HepG2 (cell line): Measurements from ENCODE around the gene RHOBTB3. TPM values are rescaled to one million over a fixed set of nuclear protein-coding genes. Genes with fewer than 3 reads are reported as not detected.

Experiments
- CREB1 ChIP-seq, 2 experiments: fragments of 450-650 bp in 1 of 2; IDR thresholded peaks; 2 replicates each; pipeline ENCODE4 v1.6.1; 2016 to 2017; ENCODE audit warnings: control low read depth in 1 of 2, mild to moderate bottlenecking in 1 of 2, missing compliant biosample characterization in 1 of 2, missing genetic modification characterization in 1 of 2
- GABPA ChIP-seq, 2 experiments: IDR thresholded peaks; 2 replicates each; pipeline ENCODE4 v1.6.1; 2011 to 2016; ENCODE audit warnings: low read depth in 2 of 2, low read length in 1 of 2, missing biosample characterization in 1 of 2, missing genetic modification characterization in 1 of 2
- HNF1B ChIP-seq: sonication (generic); formaldehyde crosslinking; IDR thresholded peaks from 2 replicates; pipeline ENCODE4 v1.5.1; 2020; ENCODE audit warnings: mild to moderate bottlenecking, moderate library complexity, missing genetic modification reagents
- HNF4A ChIP-seq: sonication (generic); formaldehyde crosslinking; IDR thresholded peaks from 2 replicates; pipeline ENCODE4 v1.4.0; 2020; ENCODE audit warnings: missing genetic modification reagents
- KLF11 ChIP-seq: IDR thresholded peaks from 2 replicates; pipeline ENCODE4 v1.6.1; 2016; ENCODE audit warnings: missing compliant biosample characterization
- MLXIP ChIP-seq: sonication (generic); formaldehyde crosslinking; IDR thresholded peaks from 2 replicates; pipeline ENCODE4 v1.9.0; 2021; ENCODE audit warnings: missing genetic modification reagents, borderline replicate concordance
- SKI ChIP-seq: fragments of 450-650 bp; IDR thresholded peaks from one replicate; pipeline ENCODE4 v1.6.1; 2018; ENCODE audit warnings: mild to moderate bottlenecking; ENCODE audit not compliant: partially characterized antibody
- SRSF4 ChIP-seq: fragments of 200-400 bp; formaldehyde crosslinking; IDR thresholded peaks from one replicate; pipeline ENCODE4 v1.6.1; 2018; ENCODE audit warnings: mild to moderate bottlenecking, low read depth, low read length, moderate library complexity; ENCODE audit not compliant: poor library complexity, severe bottlenecking
- TEF ChIP-seq: sonication (generic); formaldehyde crosslinking; IDR thresholded peaks from 2 replicates; pipeline ENCODE4 v1.5.0; 2020; ENCODE audit warnings: missing genetic modification reagents
- THAP11 ChIP-seq: IDR thresholded peaks from 2 replicates; pipeline ENCODE4 v1.6.1; 2016; ENCODE audit warnings: missing biosample characterization, missing genetic modification reagents
- TRIM24 ChIP-seq: sonication (generic); formaldehyde crosslinking; IDR thresholded peaks from 2 replicates; pipeline ENCODE4 v1.8.0; 2022; ENCODE audit warnings: mild to moderate bottlenecking, missing genetic modification reagents
- ZBTB10 ChIP-seq: sonication (generic); formaldehyde crosslinking; IDR thresholded peaks from 2 replicates; pipeline ENCODE4 v1.4.0; 2020; ENCODE audit warnings: missing genetic modification reagents, borderline replicate concordance
- ZMYM4 ChIP-seq: sonication (generic); formaldehyde crosslinking; IDR thresholded peaks from 2 replicates; pipeline ENCODE4 v1.8.1; 2023; ENCODE audit warnings: mild to moderate bottlenecking, missing genetic modification reagents
- ZNF12 ChIP-seq: sonication (generic); formaldehyde crosslinking; IDR thresholded peaks from 2 replicates; pipeline ENCODE4 v1.5.0; 2020; ENCODE audit warnings: missing genetic modification reagents
- ZNF281 ChIP-seq: sonication (generic); formaldehyde crosslinking; IDR thresholded peaks from 2 replicates; pipeline ENCODE4 v1.4.0; 2020; ENCODE audit warnings: missing genetic modification reagents, borderline replicate concordance
- ZNF703 ChIP-seq: sonication (generic); formaldehyde crosslinking; IDR thresholded peaks from 2 replicates; pipeline ENCODE4 v1.5.1; 2020; ENCODE audit warnings: missing genetic modification reagents, mild to moderate bottlenecking, moderate library complexity, borderline replicate concordance
- polyA plus RNA-seq, 8 experiments: library from polyadenylated mRNA; depleted of rRNA in 3 of 8; stranded (reverse) in 7 of 8; unstranded in 1 of 8; fragments of >200 nt; fragmentation: Illumina TruSeq in 4 of 8; extraction: Trizol in 4 of 8; gene quantifications; 2 replicates each; pipeline versions ENCODE4 v1.2.1 to v1.2.3, GENCODE V29; 2011 to 2016; ENCODE audit warnings: low read depth in 4 of 8, missing spikeins in 1 of 8, mixed read lengths in 1 of 8; ENCODE audit not compliant: insufficient read depth in 1 of 8
- total RNA-seq, 5 experiments: library from RNA; depleted of rRNA; stranded (reverse); fragments of >200 nt; fragmentation: Illumina TruSeq; extraction: Trizol; gene quantifications; 2 replicates each; pipeline ENCODE4 v1.2.3, GENCODE V29; 2016; ENCODE audit warnings: low read depth in 1 of 5

Gene RHOBTB3
- total and polyA plus RNA-seq, 2 of the 13 experiments (the other 11 are each of a cell fraction or from before 2014, with no cell fraction given): 31.6 to 35.4 TPM

- TF ChIP-seq KLF11 (CRISPR knock-in tag) (peak; percentile 81), MLXIP (CRISPR knock-in tag) (0 out of 2 replicates have a peak, but pooled peaks have one; percentile 46), ZNF12 (peak; percentile 92), CREB1 (IDR thresholded peaks at IDR 0.05) (peak; percentile 54), CREB1 (CRISPR knock-in tag; IDR thresholded peaks at IDR 0.05) (peak; percentile 84), SKI (peak; percentile 38), ZNF703 (CRISPR knock-in tag) (no peak), HNF1B (CRISPR knock-in tag) (peak; percentile 76), ZMYM4 (CRISPR knock-in tag) (peak; percentile 92), TRIM24 (CRISPR knock-in tag) (peak; percentile 92), ZNF281 (peak; percentile 7; the same call in 1 of the 2 replicates), GABPA (IDR thresholded peaks at IDR 0.05; ENCODE audit: low read depth, low read length) (no peak), GABPA (CRISPR knock-in tag; IDR thresholded peaks at IDR 0.05; ENCODE audit: low read depth) (peak; percentile 71), ZBTB10 (CRISPR knock-in tag) (peak; percentile 49; the same call in 1 of the 2 replicates), HNF4A (peak; percentile 100), THAP11 (CRISPR knock-in tag) (peak; percentile 70), TEF (CRISPR knock-in tag) (0 out of 2 replicates have a peak, but pooled peaks have one; percentile 51), SRSF4 (no peak)
Observed at GRCh38 chr5:95826949-95827891, 96.1 kb downstream of the RHOBTB3 start (continued).
